Inferior parietal cortex (tissue), 1 donor: ENCODE results near the gene CRB1.
"Not testable (repeated sequence)": the region's sequence is repeated elsewhere in the genome, so short reads cannot be mapped to it uniquely, and the experiment has no call there.

Experiments used
- DNase-seq: peaks from one replicate; pipeline ENCODE4 v3.0.0-alpha.2; 2016; ENCODE audit errors: extremely low spot score

CRB1 gene

DNA sequence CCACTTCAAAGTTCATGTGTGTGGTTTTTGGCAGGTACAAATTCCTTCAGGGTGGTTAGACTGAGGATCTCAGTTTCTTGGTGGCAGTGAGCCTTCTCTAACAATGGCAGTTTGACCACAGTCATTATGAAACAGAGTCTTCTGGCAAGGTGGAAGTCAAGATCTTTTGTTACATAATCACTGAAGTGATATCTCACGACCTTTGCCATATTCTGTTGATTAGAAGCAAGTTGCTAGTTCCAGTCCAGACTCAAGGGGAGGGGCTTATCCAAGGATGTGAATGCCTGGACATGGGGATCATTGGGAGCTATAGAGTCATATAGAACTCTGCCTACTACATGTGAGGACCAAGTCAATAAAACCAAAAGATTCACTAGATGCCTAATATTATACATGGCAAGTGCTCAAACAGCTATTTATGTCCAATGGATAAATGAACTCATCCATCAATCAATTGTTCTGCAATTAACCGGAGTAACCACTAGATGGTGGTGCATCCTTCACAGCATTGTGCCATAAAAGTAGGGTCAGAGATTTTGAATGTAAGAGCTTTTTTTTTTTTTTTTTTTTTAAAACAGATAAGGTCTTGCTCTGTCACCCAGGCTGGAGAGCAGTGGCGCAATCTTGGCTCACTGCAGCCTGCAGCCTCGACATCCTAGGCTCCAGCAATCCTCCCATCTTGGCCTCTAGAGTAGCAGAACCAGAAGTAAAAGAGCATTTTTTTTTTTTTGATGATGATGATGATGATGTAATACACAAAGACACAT lies 131.9 kb downstream of the CRB1 start:
- DNase-seq = no peak

DNA sequence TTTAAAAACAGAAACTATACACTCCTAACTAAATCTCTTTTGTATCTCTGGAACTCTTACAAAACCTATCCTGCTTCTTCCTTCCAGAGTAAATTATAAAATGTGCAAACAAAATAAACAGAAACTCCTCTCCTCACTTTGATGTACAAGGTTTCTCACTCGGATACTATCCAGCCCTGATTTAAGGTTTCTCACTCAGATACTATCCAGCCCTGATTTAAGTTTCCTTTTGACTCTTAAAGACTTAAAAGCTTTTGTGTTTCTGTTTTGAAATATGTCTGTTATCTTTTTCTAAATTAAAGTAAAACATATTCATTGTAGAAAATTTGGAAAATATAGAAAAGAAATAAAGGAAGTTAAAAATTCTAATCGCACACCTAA lies 132.5 kb downstream of the CRB1 start:
- no peak for DNase-seq

DNA sequence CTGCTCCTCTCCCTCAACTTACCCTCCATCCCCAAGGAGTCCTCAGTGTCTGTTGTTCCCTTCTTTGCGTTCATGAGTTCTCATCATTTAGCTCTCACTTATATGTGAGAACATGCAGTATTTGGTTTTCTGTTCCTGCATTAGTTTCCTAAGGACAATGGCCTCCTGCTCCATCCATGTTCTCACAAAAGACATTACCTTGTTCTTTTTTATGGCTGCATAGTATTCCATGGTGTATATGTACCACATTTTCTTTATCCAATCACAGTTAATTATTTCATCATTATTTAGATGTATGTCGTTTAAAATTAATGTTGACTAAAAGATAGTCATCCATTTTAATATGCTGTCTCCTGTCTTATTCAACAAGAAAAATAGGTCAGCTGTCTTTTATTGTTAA lies 134.1 kb downstream of the CRB1 start:
- no peak for DNase-seq

DNA sequence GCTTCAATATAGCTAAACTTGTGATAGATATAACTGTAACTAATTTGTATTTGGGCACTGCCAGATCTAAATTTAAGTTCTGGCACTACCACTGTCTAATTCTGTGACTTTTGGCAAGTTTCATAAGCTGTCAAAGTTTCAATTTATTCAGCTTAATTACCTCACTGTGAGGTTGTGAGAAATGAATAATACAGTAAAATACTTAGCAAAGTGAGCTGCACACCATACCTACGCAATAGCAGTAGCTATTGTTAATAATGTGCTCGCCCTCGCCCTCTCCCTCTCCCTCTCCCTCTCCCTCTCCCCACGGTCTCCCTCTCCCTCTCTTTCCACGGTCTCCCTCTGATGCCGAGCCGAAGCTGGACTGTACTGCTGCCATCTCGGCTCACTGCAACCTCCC lies 136.7 kb downstream of the CRB1 start:
- DNase-seq = not testable (repeated sequence)

DNA sequence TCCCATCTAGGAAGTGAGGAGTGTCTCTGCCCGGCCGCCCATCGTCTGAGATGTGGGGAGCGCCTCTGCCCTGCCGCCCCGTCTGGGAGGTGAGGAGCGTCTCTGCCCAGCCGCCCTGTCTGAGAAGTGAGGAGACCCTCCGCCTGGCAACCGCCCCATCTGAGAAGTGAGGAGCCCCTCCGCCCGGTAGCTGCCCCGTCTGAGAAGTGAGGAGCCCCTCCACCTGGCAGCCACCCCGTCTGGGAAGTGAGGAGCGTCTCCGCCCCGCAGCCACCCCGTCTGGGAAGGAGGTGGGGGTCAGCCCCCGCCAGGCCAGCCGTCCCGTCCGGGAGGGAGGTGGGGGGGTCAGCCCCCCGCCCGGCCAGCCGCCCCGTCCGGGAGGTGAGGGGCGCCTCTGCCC lies 137.6 kb downstream of the CRB1 start:
- not testable (repeated sequence) for DNase-seq

DNA sequence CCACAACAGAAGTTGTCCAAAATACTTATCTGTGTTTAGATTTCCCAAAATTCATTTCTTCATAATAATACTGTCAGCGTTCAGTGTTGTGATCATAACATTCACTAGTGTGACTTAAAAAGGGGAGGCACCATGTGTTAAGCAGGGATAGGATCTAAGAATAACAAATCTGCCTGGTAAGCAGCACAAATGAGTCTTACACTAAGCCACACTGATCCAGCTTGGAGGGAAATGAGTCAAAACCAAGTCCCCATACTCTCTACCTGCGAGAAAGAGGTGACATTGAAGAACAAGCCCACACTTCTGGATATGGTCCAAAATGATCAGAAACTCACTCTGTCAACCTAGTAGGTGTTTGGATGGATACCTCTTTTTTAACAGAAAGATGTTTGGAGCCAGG lies 145.5 kb downstream of the CRB1 start:
- DNase-seq = no peak

DNA sequence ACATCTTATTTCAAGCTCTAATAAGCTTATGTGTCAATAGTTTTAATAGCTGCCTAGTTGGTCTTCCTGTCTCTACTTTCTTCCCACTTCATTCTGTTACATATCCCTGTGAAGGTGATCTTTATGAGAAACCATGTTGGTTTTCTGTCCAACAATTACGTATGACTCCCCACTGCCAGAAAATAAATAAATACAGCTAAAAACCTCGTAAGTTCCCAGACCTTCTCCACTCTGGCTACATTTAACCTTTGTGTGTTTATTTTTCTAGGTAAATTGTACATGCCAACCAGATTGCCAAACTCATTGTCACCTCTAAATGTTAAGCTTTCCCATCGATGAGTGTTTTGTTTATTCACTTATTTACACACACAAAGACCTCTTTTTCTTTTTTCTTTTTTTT lies 147.2 kb downstream of the CRB1 start:
- no peak for DNase-seq

DNA sequence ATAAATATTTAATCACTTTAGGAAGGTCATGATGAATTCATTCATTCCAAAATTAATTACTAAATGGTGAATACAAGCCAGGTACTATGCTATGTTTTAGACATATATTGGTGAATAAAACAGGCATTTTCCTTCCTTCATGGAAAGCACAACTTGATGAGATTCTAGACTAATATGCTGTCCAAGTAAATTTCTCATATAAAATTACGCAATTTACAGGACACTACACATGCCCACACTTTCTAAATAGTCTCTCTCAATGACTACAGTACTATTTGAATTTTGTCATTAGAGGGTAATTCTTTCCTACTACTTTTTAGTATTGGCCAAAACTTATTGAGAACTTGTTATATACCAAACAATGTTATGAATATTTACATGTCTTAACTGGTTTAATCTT lies 150.6 kb downstream of the CRB1 start:
- DNase-seq = no peak

DNA sequence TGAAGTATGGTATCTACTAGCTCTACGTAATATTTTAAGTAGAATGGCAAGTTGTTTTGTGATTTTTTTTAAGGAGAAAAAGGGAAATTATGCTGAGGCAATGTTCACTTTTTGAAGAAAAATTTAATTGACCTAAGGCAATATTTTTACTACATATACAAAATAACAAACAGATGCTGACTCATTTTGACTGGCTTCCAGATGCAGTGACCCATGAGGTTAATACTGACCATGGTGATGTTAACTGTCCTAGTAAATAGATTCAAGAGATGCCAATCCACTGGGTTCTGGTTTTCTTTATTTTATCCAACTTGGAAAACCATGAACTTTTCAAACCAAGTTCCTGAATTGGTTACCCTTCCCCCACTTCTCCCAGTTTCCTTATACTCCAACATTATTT lies 154.9 kb downstream of the CRB1 start:
- no peak for DNase-seq

DNA sequence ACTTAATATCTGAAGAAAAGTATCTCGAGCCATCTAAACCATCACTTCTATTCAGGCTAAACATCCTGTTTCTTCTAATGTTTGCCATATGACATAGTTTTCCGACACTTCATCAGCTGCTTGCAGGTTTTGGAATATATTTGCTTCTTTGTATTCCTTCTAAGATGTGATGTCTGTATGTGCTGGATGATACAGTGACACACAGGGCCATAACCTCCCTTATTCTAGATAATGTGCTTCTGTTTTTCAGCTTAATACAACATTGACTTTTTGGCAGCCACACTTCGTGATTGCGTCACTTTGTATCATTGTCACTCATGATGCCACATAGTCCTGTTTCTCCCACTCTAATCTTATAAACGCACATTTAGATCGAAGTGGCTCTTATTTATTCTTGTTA lies 156.3 kb downstream of the CRB1 start:
- DNase-seq = no peak

DNA sequence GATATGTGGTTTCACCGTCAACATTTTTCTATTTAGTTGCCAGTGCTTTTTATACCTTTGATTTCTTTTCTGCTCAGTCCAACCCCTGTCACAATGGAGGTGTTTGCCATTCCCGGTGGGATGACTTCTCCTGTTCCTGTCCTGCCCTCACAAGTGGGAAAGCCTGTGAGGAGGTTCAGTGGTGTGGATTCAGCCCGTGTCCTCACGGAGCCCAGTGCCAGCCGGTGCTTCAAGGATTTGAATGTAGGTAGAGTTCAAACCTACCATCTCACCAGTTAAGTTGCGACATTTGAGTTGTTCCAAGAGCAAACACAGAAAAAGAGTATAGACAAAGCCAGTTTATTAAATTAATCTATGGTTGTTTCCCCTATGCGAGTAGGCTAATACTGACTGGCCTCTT lies 161.3 kb downstream of the CRB1 start:
- no peak for DNase-seq

DNA sequence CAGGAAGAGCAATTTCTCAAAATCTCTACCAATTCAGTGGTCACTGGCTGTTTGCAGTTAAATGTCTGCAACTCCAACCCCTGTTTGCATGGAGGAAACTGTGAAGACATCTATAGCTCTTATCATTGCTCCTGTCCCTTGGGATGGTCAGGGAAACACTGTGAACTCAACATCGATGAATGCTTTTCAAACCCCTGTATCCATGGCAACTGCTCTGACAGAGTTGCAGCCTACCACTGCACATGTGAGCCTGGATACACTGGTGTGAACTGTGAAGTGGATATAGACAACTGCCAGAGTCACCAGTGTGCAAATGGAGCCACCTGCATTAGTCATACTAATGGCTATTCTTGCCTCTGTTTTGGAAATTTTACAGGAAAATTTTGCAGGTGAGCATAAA lies 167.2 kb downstream of the CRB1 start:
- no peak for DNase-seq

DNA sequence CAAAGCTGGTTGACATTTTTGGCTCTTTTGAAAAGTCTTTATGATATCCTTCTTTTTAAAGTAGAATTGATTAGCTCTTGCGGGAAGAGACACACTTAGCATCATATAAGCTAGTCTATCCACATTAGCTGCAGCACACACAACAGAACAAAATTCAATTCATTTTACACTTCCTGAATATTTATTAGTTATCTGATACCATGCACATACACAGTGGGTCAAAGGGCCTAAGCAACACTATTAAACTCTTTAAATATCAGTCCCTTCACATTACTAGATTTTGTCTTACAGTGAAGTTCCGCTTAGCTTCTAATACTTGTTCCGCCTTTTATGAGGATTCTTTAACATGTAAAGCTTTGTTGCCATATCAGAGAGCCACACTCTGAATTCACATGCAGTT lies 169.5 kb downstream of the CRB1 start:
- DNase-seq = no peak

DNA sequence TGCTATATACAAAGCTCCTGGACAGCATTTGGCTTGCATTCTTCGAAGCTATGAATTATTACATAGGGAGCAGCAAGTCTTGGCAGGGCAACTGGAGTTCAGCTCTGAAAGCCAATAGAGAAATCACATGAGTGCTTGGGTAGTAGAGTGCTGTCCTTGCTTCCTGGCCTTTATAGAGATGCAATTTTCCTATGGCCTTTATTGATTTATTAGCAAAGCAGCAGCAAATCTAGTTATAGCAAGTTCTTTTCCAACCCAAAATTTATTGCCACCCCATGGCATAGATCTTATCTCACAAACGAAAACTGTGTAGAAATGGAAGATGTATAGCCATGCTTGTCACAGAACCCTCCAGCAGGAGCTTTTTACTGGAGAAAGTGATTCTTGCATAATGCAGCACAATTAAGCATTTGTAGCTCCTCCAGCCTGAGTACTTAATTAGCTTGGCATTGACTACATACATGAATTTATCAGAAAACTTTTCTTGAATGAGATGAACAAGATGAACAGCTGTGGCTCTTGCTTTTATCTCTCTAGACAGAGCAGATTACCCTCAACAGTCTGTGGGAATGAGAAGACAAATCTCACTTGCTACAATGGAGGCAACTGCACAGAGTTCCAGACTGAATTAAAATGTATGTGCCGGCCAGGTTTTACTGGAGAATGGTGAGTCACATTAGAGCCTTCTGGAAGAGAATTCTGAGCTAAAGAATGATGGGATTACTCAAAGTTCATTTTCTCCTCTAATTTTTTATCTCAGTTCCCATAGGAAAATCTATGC lies 170.1 kb downstream of the CRB1 start:
- no peak for DNase-seq

DNA sequence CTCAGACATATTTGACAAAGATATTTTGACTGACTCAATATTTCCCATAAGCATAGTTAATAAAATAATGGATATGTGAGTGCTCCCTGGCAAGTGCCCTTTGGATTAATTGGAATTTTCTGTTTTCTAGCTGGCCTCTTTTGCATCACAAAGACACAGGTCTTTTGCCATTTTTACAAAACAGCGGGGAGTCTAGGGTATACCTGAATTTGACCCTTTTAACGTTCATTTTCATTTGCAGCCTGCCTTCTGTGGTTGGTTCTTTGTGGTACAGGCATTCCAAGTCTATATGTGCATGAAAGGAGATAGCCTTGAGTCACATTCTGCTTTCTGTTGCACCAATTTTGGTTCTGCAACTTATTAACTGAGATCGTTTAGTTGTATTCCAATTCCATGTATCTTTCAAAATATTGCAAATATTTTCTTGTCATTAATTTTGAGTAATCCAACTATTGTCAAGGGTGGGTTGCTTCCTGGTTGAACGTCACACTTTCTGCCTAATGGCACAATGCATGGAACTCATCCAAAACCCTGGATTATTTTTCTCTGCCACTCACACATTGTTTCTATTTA lies 171.7 kb downstream of the CRB1 start:
- DNase-seq = no peak

DNA sequence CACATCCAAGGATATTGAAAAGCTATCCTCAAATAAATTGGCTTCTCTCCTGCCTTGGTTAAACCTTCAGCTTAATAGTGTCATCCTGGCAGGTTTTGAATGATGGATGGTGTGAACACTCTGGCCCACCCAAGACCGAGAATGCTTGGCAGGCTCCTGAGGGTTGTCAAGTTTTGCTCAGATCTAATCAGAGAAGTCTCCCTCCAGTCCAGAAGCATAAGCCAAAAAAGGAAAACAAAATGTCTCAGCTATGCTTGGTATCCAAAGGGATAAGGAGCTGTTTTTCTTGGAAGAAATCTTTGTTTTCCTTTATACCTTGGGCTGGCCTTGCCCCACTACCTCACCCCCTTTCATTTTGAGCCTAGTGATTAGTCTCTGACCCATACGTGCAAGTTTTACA lies 172.7 kb downstream of the CRB1 start:
- no peak for DNase-seq

DNA sequence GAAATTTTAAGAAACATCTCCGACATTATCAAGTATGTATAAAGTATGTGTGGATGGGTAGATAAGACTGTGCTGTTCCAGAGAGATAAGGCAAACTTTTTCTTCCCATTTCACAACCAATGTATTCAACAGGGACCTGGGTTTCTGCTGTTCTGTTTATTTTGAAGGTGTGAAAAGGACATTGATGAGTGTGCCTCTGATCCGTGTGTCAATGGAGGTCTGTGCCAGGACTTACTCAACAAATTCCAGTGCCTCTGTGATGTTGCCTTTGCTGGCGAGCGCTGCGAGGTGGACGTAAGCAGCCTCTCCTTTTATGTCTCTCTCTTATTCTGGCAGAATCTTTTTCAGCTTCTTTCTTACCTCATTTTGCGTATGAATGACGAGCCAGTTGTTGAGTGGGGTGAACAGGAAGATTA lies 174.0 kb downstream of the CRB1 start:
- no peak for DNase-seq

DNA sequence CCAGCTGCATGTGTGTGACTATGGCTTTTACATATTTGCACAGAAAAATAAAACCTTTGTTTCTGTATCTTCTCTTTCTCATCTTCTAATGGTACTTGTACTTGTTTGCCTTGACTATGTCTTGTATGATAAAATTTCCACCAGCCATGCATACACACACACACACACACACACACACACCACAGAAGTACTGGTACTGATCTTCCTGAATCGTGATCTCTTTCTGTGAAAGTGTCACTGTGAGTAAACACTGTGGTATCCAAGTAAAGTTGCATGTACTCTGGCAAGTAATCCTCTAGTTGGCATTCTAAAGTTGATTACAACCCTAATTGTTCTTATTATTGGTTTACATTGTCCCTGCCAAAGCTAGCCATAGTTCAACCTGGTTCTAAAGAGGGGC lies 176.7 kb downstream of the CRB1 start:
- no peak for DNase-seq

DNA sequence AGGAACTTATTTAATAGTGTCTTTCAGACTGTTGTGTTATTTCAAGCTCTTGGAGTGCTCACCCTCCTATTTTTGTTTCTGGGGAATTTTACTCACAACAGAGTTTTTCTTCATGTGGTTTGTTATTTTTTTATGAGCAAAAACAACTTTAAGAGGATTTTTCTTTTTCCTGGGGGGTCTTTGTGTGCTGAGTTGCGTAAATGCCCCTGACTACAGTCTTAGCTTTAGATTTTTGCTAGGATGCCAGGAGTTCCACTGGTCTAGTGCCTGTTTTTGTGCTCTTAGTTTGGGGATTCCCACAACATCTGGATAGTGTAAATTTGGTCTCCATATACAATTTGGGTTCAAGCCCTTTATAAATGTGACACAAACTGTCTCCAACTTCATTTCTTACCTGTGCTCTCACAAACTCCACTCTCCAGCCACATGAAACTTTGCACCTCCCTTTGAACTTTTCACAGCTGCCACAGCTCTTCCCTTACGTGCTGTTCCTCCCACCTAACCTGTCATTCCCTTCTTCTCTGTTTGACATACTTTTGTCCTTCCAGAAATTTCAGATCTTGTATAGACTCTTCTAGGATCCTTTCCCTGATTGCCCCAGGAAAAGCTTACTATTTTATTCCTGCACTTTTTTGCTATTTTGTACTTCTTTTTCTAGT lies 180.2 kb downstream of the CRB1 start:
- DNase-seq = no peak

DNA sequence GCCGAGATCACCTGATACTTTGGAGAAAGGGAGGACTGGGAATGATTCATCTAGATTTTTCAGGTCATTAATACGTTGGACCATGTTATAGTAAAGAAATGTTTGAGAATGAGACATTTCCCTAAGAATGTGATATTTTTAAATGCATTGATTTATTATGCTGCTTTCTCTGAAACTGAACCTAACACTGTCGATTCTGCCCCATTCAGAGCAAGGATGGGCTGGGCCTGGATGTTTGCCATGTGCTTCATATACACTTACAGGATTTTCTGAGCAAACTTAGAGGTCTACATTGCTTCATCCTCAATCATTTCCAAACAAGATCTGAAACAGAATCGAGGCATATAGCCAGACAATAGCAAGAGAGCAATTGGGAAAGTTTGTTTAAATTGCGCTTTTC lies 183.3 kb downstream of the CRB1 start:
- no peak for DNase-seq

DNA sequence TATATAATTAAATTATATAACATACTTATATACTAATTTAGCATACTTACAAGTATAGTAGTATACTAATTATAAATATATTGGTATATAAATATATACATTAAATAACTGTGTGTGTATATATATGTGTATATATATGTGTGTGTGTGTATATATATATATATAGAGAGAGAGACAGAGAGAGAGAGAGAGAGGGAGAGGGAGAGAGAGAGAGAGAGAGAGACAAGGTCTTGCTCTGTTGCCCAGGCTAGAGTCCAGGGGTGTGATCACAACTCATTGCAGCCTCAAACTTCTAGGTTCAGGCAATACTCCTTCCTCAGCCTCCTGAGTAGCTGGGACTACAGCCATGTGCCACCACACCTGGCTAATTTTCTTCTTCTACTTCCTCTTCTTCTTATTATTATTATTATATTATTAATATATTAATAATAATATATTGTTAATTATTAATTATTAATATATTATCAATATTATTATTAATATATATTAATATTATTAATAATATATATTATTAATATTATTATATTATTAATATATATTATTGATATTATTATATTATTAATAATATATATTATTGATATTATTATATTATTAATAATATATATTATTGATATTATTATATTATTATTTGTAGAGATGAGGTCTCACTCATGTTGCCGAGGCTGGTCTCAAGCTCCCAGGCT lies 185.5 kb downstream of the CRB1 start:
- no peak for DNase-seq

DNA sequence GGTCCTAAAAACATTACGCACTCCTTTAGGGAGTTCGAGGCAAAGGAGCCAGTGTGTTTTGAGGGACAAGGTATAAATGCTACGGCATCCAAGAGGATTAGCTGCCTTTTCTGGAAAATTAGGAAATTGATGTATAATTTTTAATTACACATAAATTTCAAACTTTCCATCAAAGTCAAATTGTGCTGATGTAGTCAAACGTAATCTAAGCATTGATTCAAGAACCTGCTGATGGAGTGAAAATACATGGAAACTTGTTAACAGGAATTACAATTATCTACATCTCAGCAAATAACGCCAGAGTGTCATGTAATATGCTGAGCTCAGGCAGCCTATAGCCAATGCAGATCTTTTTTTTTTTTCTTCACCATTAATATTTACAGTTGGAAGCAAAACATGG lies 194.5 kb downstream of the CRB1 start:
- DNase-seq = no peak
